GM12878 (cell line): Measurements from ENCODE around the gene DPM2.

Experiments
- CTCF ChIP-seq, 3 experiments: IDR thresholded peaks in 2 of 3; conservative IDR thresholded peaks in 1 of 3; 2 replicates each; pipeline ENCODE4 v1.5.1; 2011; ENCODE audit warnings: low read depth in 3 of 3, low read length in 3 of 3, mild to moderate bottlenecking in 3 of 3, control low read depth in 2 of 3, moderate library complexity in 2 of 3, inconsistent platforms in 1 of 3, mixed read lengths in 1 of 3; ENCODE audit not compliant: control insufficient read depth in 2 of 3, insufficient read depth in 1 of 3; ENCODE audit errors: extremely low read depth in 1 of 3
- NFYB ChIP-seq: IDR thresholded peaks from 2 replicates; pipeline ENCODE4 v1.6.1; 2011; ENCODE audit warnings: low read depth, mild to moderate bottlenecking, low read length, improper control_type of control experiment, moderate library complexity; ENCODE audit not compliant: insufficient read depth
- PAX8 ChIP-seq: fragments of 450-650 bp; IDR thresholded peaks from 2 replicates; pipeline ENCODE4 v1.6.1; 2017; ENCODE audit warnings: mild to moderate bottlenecking, moderate library complexity
- POLR2A ChIP-seq: IDR thresholded peaks from 2 replicates; pipeline ENCODE4 v1.6.1; 2011; ENCODE audit warnings: low read depth, mild to moderate bottlenecking, low read length

GRCh38 chr9:127945942-127946341 is 8.3 kb upstream of the DPM2 start:
- TF ChIP-seq PAX8 (no peak), NFYB (no peak), POLR2A (no peak), CTCF (IDR thresholded peaks at IDR 0.05 in 2 of 3, conservative IDR thresholded peaks at IDR 0.05 in 1 of 3; ENCODE audit: control insufficient read depth in 2 of 3, extremely low read depth in 1 of 3, insufficient read depth in 1 of 3, low read depth in 3 of 3, low read length in 3 of 3) (no peak)
